ENCODE measurements around the gene NINJ2. TPM values are rescaled to one million over a fixed set of nuclear protein-coding genes. Genes with fewer than 3 reads are reported as not detected.

Gene NINJ2
- total RNA-seq, 1 donor from 2014 or later = not detected

GRCh38 chr12:604956-605355, 58.3 kb downstream of the NINJ2 start:
- Histone ChIP-seq H3K36me3 (ENCODE audit: insufficient read depth, low read length) (no peaks in the 10 kb centered on the region), H3K9ac (ENCODE audit: low read length) (no peak overlapping the region), H3K4me2 (ENCODE audit: low read length) (no peak overlapping the region), H3K27me3 (ENCODE audit: insufficient read depth, low read length) (no peaks in the 10 kb centered on the region), H3K27ac (ENCODE audit: low read depth, low read length) (no peak overlapping the region), H3K4me1 (ENCODE audit: insufficient read depth, low read length) (peaks cover 1% of the 10 kb centered on the region), H4K20me1 (ENCODE audit: insufficient read depth, low read length) (no peaks in the 10 kb centered on the region), H3K9me3 (ENCODE audit: insufficient read depth, low read depth, low read length) (no peaks in the 10 kb centered on the region), H2AFZ (ENCODE audit: low read depth, low read length) (no peak overlapping the region), H3K4me3 (ENCODE audit: insufficient read depth, low read depth, low read length) (no peak overlapping the region), H3K79me2 (ENCODE audit: insufficient read depth, low read length) (no peaks in the 10 kb centered on the region)
- peaks cover 3% of the 10 kb centered on the region for H3K27me3 Mint-ChIP-seq (ENCODE audit: low read depth, unreplicated experiment)
- no peak for DNase-seq (ENCODE audit: low read depth)
- H3K36me3 Mint-ChIP-seq (ENCODE audit: low read depth, unreplicated experiment) = no peaks in the 10 kb centered on the region
- no peak for TF ChIP-seq EZH2 (IDR thresholded peaks at IDR 0.05; ENCODE audit: insufficient read depth, low read length)
- TF ChIP-seq, protein P1, sequence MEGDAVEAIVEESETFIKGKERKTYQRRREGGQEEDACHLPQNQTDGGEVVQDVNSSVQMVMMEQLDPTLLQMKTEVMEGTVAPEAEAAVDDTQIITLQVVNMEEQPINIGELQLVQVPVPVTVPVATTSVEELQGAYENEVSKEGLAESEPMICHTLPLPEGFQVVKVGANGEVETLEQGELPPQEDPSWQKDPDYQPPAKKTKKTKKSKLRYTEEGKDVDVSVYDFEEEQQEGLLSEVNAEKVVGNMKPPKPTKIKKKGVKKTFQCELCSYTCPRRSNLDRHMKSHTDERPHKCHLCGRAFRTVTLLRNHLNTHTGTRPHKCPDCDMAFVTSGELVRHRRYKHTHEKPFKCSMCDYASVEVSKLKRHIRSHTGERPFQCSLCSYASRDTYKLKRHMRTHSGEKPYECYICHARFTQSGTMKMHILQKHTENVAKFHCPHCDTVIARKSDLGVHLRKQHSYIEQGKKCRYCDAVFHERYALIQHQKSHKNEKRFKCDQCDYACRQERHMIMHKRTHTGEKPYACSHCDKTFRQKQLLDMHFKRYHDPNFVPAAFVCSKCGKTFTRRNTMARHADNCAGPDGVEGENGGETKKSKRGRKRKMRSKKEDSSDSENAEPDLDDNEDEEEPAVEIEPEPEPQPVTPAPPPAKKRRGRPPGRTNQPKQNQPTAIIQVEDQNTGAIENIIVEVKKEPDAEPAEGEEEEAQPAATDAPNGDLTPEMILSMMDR (IDR thresholded peaks at IDR 0.05; ENCODE audit: insufficient read depth, low read depth, low read length) = no peak
- H3K4me3 Mint-ChIP-seq (ENCODE audit: unreplicated experiment) = no peak overlapping the region
- FAIRE-seq = no peak
- H3K4me1 Mint-ChIP-seq (ENCODE audit: low read depth, unreplicated experiment) = peaks cover 3% of the 10 kb centered on the region
- H3K27ac Mint-ChIP-seq (ENCODE audit: unreplicated experiment) = no peak overlapping the region
- no peaks in the 10 kb centered on the region for H3K9me3 Mint-ChIP-seq (ENCODE audit: unreplicated experiment)

DNA sequence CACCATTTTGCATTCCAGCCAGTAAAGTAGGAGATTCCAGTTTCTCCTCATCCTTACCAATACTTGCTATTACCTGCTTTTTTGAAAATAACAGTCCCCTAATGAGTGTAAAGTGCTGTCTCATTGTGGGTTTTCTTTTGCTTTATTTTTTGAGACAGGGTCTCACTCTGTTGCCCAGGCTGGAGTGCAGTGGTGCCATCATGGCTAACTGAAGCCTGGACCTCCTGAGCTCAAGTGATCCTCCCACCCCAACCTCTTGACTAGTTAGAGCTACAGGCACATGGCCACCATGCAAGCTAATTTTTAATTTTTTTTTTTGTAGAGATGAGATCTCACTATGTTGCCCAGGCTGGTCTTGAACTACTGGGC, 60.6 kb downstream of the NINJ2 start:
- Mint-ChIP-seq H3K27me3 (ENCODE audit: low read depth, unreplicated experiment) (peaks cover 3% of the 10 kb centered on the region), H3K4me3 (ENCODE audit: unreplicated experiment) (no peak overlapping the region), H3K27ac (ENCODE audit: unreplicated experiment) (no peak overlapping the region), H3K36me3 (ENCODE audit: low read depth, unreplicated experiment) (no peaks in the 10 kb centered on the region), H3K4me1 (ENCODE audit: low read depth, unreplicated experiment) (peaks cover 2% of the 10 kb centered on the region), H3K9me3 (ENCODE audit: unreplicated experiment) (no peaks in the 10 kb centered on the region)
- Histone ChIP-seq H2AFZ (ENCODE audit: low read depth, low read length) (no peak overlapping the region), H3K79me2 (ENCODE audit: insufficient read depth, low read length) (no peaks in the 10 kb centered on the region), H3K27me3 (ENCODE audit: insufficient read depth, low read length) (no peaks in the 10 kb centered on the region), H3K27ac (ENCODE audit: low read depth, low read length) (no peak overlapping the region), H3K4me2 (ENCODE audit: low read length) (no peak overlapping the region), H3K4me3 (ENCODE audit: insufficient read depth, low read depth, low read length) (no peak overlapping the region), H3K9me3 (ENCODE audit: insufficient read depth, low read depth, low read length) (no peaks in the 10 kb centered on the region), H3K36me3 (ENCODE audit: insufficient read depth, low read length) (no peaks in the 10 kb centered on the region), H4K20me1 (ENCODE audit: insufficient read depth, low read length) (no peaks in the 10 kb centered on the region), H3K4me1 (ENCODE audit: insufficient read depth, low read length) (no peaks in the 10 kb centered on the region), H3K9ac (ENCODE audit: low read length) (no peak overlapping the region)
- FAIRE-seq = no peak
- DNase-seq (ENCODE audit: low read depth) = no peak
- no peak for TF ChIP-seq EZH2 (IDR thresholded peaks at IDR 0.05; ENCODE audit: insufficient read depth, low read length)
- TF ChIP-seq, protein P1 (IDR thresholded peaks at IDR 0.05; ENCODE audit: insufficient read depth, low read depth, low read length) = no peak

GRCh38 chr12:601976-602699, 61.1 kb downstream of the NINJ2 start:
- no peak for TF ChIP-seq EZH2 (IDR thresholded peaks at IDR 0.05; ENCODE audit: insufficient read depth, low read length)
- no peak for FAIRE-seq
- Histone ChIP-seq H3K9me3 (ENCODE audit: insufficient read depth, low read depth, low read length) (no peaks in the 10 kb centered on the region), H3K9ac (ENCODE audit: low read length) (no peak overlapping the region), H3K27me3 (ENCODE audit: insufficient read depth, low read length) (no peaks in the 10 kb centered on the region), H3K4me1 (ENCODE audit: insufficient read depth, low read length) (no peaks in the 10 kb centered on the region), H3K27ac (ENCODE audit: low read depth, low read length) (no peak overlapping the region), H2AFZ (ENCODE audit: low read depth, low read length) (no peak overlapping the region), H3K79me2 (ENCODE audit: insufficient read depth, low read length) (no peaks in the 10 kb centered on the region), H3K36me3 (ENCODE audit: insufficient read depth, low read length) (no peaks in the 10 kb centered on the region), H3K4me2 (ENCODE audit: low read length) (no peak overlapping the region), H3K4me3 (ENCODE audit: insufficient read depth, low read depth, low read length) (no peak overlapping the region), H4K20me1 (ENCODE audit: insufficient read depth, low read length) (no peaks in the 10 kb centered on the region)
- Mint-ChIP-seq H3K36me3 (ENCODE audit: low read depth, unreplicated experiment) (no peaks in the 10 kb centered on the region), H3K27me3 (ENCODE audit: low read depth, unreplicated experiment) (peaks cover 3% of the 10 kb centered on the region), H3K9me3 (ENCODE audit: unreplicated experiment) (no peaks in the 10 kb centered on the region), H3K4me1 (ENCODE audit: low read depth, unreplicated experiment) (no peaks in the 10 kb centered on the region), H3K27ac (ENCODE audit: unreplicated experiment) (no peak overlapping the region), H3K4me3 (ENCODE audit: unreplicated experiment) (no peak overlapping the region)
- no peak for DNase-seq (ENCODE audit: low read depth)

Measured in astrocyte (in vitro differentiated cells and primary cell).